Neural cell (in vitro differentiated cells): Measurements from ENCODE around the gene PIEZO1.

Experiments
- EP300 ChIP-seq: fragments of 450-650 bp; conservative IDR thresholded peaks from 2 replicates; pipeline ENCODE4 v1.6.1; 2014; ENCODE audit warnings: antibody characterized with exemption, mild to moderate bottlenecking, moderate library complexity; ENCODE audit not compliant: poor library complexity, severe bottlenecking
- MXI1 ChIP-seq: fragments of 450-650 bp; conservative IDR thresholded peaks from 2 replicates; pipeline ENCODE4 v1.6.1; 2014; ENCODE audit warnings: antibody characterized with exemption, mild to moderate bottlenecking; ENCODE audit not compliant: poor library complexity, severe bottlenecking
- POLR2AphosphoS5 ChIP-seq: IDR thresholded peaks from 2 replicates; pipeline ENCODE4 v1.6.1; 2012
- TAF1 ChIP-seq: IDR thresholded peaks from 2 replicates; pipeline ENCODE4 v1.6.1; 2012; ENCODE audit warnings: low read depth
- TF ChIP-seq, protein P1 (sequence below): IDR thresholded peaks from 2 replicates; pipeline ENCODE4 v1.6.1; 2012; ENCODE audit warnings: borderline replicate concordance
- TF ChIP-seq, protein P2 (sequence below): fragments of 450-650 bp; IDR thresholded peaks from 2 replicates; pipeline ENCODE4 v1.5.1; 2014; ENCODE audit warnings: antibody characterized with exemption, mild to moderate bottlenecking, moderate library complexity; ENCODE audit not compliant: poor library complexity, severe bottlenecking

DNA sequence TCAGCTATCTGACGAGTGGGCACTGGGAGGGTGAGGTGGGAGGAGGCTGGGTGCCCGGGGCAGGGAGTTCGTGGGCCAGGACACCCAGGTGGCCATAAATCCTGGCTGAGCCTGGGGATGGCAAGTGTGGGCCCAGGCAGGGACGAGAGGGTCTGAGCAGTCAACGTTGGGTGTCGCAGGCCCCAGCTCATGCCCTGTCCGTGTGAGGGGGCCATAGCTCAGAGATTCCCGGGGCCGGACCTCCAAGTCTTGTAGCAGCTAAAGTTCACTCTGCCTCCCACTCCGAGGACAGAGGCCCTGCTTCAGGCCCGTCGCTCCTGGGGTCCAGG, 44.3 kb downstream of the PIEZO1 start:
- TF ChIP-seq MXI1, result no peak
- TF ChIP-seq, protein P1, sequence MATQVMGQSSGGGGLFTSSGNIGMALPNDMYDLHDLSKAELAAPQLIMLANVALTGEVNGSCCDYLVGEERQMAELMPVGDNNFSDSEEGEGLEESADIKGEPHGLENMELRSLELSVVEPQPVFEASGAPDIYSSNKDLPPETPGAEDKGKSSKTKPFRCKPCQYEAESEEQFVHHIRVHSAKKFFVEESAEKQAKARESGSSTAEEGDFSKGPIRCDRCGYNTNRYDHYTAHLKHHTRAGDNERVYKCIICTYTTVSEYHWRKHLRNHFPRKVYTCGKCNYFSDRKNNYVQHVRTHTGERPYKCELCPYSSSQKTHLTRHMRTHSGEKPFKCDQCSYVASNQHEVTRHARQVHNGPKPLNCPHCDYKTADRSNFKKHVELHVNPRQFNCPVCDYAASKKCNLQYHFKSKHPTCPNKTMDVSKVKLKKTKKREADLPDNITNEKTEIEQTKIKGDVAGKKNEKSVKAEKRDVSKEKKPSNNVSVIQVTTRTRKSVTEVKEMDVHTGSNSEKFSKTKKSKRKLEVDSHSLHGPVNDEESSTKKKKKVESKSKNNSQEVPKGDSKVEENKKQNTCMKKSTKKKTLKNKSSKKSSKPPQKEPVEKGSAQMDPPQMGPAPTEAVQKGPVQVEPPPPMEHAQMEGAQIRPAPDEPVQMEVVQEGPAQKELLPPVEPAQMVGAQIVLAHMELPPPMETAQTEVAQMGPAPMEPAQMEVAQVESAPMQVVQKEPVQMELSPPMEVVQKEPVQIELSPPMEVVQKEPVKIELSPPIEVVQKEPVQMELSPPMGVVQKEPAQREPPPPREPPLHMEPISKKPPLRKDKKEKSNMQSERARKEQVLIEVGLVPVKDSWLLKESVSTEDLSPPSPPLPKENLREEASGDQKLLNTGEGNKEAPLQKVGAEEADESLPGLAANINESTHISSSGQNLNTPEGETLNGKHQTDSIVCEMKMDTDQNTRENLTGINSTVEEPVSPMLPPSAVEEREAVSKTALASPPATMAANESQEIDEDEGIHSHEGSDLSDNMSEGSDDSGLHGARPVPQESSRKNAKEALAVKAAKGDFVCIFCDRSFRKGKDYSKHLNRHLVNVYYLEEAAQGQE, result no peak
- TF ChIP-seq, protein P2, sequence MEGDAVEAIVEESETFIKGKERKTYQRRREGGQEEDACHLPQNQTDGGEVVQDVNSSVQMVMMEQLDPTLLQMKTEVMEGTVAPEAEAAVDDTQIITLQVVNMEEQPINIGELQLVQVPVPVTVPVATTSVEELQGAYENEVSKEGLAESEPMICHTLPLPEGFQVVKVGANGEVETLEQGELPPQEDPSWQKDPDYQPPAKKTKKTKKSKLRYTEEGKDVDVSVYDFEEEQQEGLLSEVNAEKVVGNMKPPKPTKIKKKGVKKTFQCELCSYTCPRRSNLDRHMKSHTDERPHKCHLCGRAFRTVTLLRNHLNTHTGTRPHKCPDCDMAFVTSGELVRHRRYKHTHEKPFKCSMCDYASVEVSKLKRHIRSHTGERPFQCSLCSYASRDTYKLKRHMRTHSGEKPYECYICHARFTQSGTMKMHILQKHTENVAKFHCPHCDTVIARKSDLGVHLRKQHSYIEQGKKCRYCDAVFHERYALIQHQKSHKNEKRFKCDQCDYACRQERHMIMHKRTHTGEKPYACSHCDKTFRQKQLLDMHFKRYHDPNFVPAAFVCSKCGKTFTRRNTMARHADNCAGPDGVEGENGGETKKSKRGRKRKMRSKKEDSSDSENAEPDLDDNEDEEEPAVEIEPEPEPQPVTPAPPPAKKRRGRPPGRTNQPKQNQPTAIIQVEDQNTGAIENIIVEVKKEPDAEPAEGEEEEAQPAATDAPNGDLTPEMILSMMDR, result no peak
- TF ChIP-seq TAF1, result no peak
- no peak for TF ChIP-seq EP300
- no peak for TF ChIP-seq POLR2AphosphoS5
